ENCODE results near the gene JMJD8. TPM values are rescaled to one million over a fixed set of nuclear protein-coding genes. Genes with fewer than 3 reads are reported as not detected.

The JMJD8 gene
- total and polyA plus RNA-seq, 9 of the 15 experiments (the other 6 are each of a cell fraction or from before 2014, with no cell fraction given): 1.2 to 50.6 (median 29.3) TPM

DNA sequence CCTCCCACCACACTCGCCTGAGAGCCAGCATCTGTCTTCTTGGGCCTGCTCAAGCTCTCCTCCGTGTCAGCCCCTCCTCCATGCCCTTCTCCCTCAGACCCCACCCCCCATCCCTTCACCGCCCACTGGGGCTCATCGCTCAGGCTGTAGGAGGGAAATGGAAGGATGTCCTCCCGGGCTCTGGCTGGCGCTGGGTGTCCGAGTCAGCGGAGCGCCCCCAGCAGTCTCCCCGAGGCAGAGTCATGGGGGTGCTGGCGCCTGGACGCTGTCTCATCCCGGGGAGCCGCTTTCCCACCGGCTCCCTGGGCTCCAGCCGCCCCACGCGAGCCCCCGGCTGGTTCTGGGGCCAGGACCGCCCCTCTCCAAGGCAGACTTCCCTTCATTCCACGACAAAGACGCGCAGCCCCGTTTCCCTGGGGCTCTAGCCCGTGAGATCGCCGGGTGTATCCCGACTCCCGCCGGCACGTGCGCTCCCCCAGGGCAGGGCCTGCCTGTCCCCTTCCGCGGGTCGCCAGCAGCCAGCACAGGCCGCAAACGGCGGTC, 36.4 kb upstream of the JMJD8 start (continued):
- TF ChIP-seq, protein P1, sequence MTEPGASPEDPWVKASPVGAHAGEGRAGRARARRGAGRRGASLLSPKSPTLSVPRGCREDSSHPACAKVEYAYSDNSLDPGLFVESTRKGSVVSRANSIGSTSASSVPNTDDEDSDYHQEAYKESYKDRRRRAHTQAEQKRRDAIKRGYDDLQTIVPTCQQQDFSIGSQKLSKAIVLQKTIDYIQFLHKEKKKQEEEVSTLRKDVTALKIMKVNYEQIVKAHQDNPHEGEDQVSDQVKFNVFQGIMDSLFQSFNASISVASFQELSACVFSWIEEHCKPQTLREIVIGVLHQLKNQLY (CRISPR knock-in tag; conservative IDR thresholded peaks at IDR 0.05): no peak
- no peak for TF ChIP-seq POLR2H (tag; IDR thresholded peaks at IDR 0.05; ENCODE audit: low read depth)
- 0 out of 2 replicates have a peak, but pooled peaks have one; percentile 38 for TF ChIP-seq NBN (IDR thresholded peaks at IDR 0.05; ENCODE audit: low read depth)
- no peak for TF ChIP-seq ATF3 (IDR thresholded peaks at IDR 0.05)
- no peak for TF ChIP-seq ATF3 (CRISPR knock-in tag; conservative IDR thresholded peaks at IDR 0.05)
- TF ChIP-seq FOSL1 (tag; conservative IDR thresholded peaks at IDR 0.05): peak; percentile 46; the same call in 1 of the 2 replicates
- no peak for TF ChIP-seq ELF4 (CRISPR knock-in tag; IDR thresholded peaks at IDR 0.05)
- no peak for TF ChIP-seq MEF2D (tag; conservative IDR thresholded peaks at IDR 0.05; ENCODE audit: low read depth)
- no peak for TF ChIP-seq ZNF212 (CRISPR knock-in tag; IDR thresholded peaks at IDR 0.05)
- TF ChIP-seq E2F3 (CRISPR knock-in tag; IDR thresholded peaks at IDR 0.05): no peak
- no peak for TF ChIP-seq CBFA2T3 (IDR thresholded peaks at IDR 0.05)
- TF ChIP-seq BDP1 (IDR thresholded peaks at IDR 0.05; ENCODE audit: insufficient read depth, insufficient read length): no peak
- TF ChIP-seq HMGXB4 (CRISPR knock-in tag; IDR thresholded peaks at IDR 0.05): 0 out of 2 replicates have a peak, but pooled peaks have one; percentile 42
- TF ChIP-seq, protein P2, sequence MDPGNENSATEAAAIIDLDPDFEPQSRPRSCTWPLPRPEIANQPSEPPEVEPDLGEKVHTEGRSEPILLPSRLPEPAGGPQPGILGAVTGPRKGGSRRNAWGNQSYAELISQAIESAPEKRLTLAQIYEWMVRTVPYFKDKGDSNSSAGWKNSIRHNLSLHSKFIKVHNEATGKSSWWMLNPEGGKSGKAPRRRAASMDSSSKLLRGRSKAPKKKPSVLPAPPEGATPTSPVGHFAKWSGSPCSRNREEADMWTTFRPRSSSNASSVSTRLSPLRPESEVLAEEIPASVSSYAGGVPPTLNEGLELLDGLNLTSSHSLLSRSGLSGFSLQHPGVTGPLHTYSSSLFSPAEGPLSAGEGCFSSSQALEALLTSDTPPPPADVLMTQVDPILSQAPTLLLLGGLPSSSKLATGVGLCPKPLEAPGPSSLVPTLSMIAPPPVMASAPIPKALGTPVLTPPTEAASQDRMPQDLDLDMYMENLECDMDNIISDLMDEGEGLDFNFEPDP (CRISPR knock-in tag; IDR thresholded peaks at IDR 0.05): no peak
- no peak for TF ChIP-seq TEAD2 (tag; IDR thresholded peaks at IDR 0.05)
- no peak for TF ChIP-seq TAF9B (IDR thresholded peaks at IDR 0.05; ENCODE audit: partially characterized antibody)
- no peak for TF ChIP-seq CXXC5 (CRISPR knock-in tag; IDR thresholded peaks at IDR 0.05)
- TF ChIP-seq ELF2 (CRISPR knock-in tag; IDR thresholded peaks at IDR 0.05): no peak
- TF ChIP-seq CBX1 (IDR thresholded peaks at IDR 0.05; ENCODE audit: low read depth): 0 out of 2 replicates have a peak, but pooled peaks have one; percentile 38
- no peak for TF ChIP-seq NR4A1 (CRISPR knock-in tag; IDR thresholded peaks at IDR 0.05)
- no peak for TF ChIP-seq NR4A1 (tag; IDR thresholded peaks at IDR 0.05)
- no peak for TF ChIP-seq ZNF551 (CRISPR knock-in tag; IDR thresholded peaks at IDR 0.05)
- TF ChIP-seq NCOA6 (IDR thresholded peaks at IDR 0.05): no peak
- TF ChIP-seq DIDO1 (tag; IDR thresholded peaks at IDR 0.05; ENCODE audit: low read depth): no peak
- TF ChIP-seq KAT7 (CRISPR knock-in tag; IDR thresholded peaks at IDR 0.05; ENCODE audit: borderline replicate concordance): peak; percentile 80; the same call in 1 of the 2 replicates
- TF ChIP-seq RNF2 (IDR thresholded peaks at IDR 0.05): no peak; the same call in 1 of the 2 replicates
- no peak for TF ChIP-seq ASH1L (IDR thresholded peaks at IDR 0.05; ENCODE audit: borderline replicate concordance, low read depth, partially characterized antibody)
- no peak for TF ChIP-seq LARP7 (IDR thresholded peaks at IDR 0.05)

Data from K562 (cell line).